BLaER1 treated with 17β-estradiol and CSF1 and Interleukin-3, amounts not matched to agents 10 nM and 100 nM (cell line): ENCODE data around the gene LRRN2.

Source experiments
- H3K27ac ChIP-seq, 11 experiments: shearing (Covaris generic); formaldehyde crosslinking; 2 replicates each; pipeline ENCODE4 v1.8.1; 2022
- H3K27me3 ChIP-seq, 11 experiments: shearing (Covaris generic); formaldehyde crosslinking; 2 replicates each; pipeline ENCODE4 v1.8.1; 2022
- H3K36me3 ChIP-seq, 11 experiments: shearing (Covaris generic); formaldehyde crosslinking; 2 replicates each; pipeline ENCODE4 v1.8.1; 2022
- H3K4me1 ChIP-seq, 10 experiments: shearing (Covaris generic); formaldehyde crosslinking; 2 replicates each; pipeline ENCODE4 v1.8.1; 2022
- H3K4me2 ChIP-seq, 11 experiments: shearing (Covaris generic); formaldehyde crosslinking; 2 replicates each; pipeline ENCODE4 v1.8.1; 2022
- H3K4me3 ChIP-seq, 10 experiments: shearing (Covaris generic); formaldehyde crosslinking; 2 replicates each; pipeline ENCODE4 v1.8.1; 2022
- H3K9ac ChIP-seq, 11 experiments: shearing (Covaris generic); formaldehyde crosslinking; 2 replicates each; pipeline ENCODE4 v1.8.1; 2022
- H3K9me3 ChIP-seq, 11 experiments: shearing (Covaris generic); formaldehyde crosslinking; replicated peaks in 1 of 11; 2 replicates each; pipeline ENCODE4 v1.8.1; 2022
- H4K20me1 ChIP-seq, 11 experiments: shearing (Covaris generic); formaldehyde crosslinking; 2 replicates each; pipeline ENCODE4 v1.8.1; 2022
- Cebpa-rat ChIP-seq, 11 experiments: shearing (Covaris generic); IDR thresholded peaks; 2 replicates each; pipeline ENCODE4 v1.8.1; 2022

Gene LRRN2

GRCh38 chr1:204607910-204608309 lies 77.6 kb downstream of the LRRN2 start:
- Histone ChIP-seq H3K27ac (no peak overlapping the region), H3K4me1 (peaks cover 0 to 9% (median 5%) of the 10 kb centered on the region in 10 experiments; a peak in 13 of 20 replicates), H3K9ac (no peak overlapping the region), H3K36me3 (no peaks in the 10 kb centered on the region), H3K4me3 (no peak overlapping the region), H4K20me1 (peaks cover 0 to 2% (median 0%) of the 10 kb centered on the region in 11 experiments; a peak in 3 of 22 replicates), H3K9me3 (no peaks in the 10 kb centered on the region), H3K4me2 (no peak overlapping the region), H3K27me3 (no peaks in the 10 kb centered on the region)
- TF ChIP-seq Cebpa-rat (IDR thresholded peaks at IDR 0.05), result no peak

- H3K4me1 ChIP-seq, result no peaks in the 10 kb centered on the region
- no peaks in the 10 kb centered on the region for H3K36me3 ChIP-seq
- no peaks in the 10 kb centered on the region for H3K27me3 ChIP-seq
- H3K4me3 ChIP-seq, result no peak overlapping the region
- no peaks in the 10 kb centered on the region for H3K9me3 ChIP-seq
- no peaks in the 10 kb centered on the region for H4K20me1 ChIP-seq
- H3K27ac ChIP-seq, result no peak overlapping the region
- no peak overlapping the region for H3K4me2 ChIP-seq
- TF ChIP-seq Cebpa-rat (IDR thresholded peaks at IDR 0.05), result no peak
- no peak overlapping the region for H3K9ac ChIP-seq
Measured at GRCh38 chr1:204605791-204606190, 79.7 kb downstream of the LRRN2 start.

GRCh38 chr1:204602871-204603542 lies 82.5 kb downstream of the LRRN2 start:
- Histone ChIP-seq H3K27ac (no peak overlapping the region), H3K9me3 (no peaks in the 10 kb centered on the region), H3K9ac (no peak overlapping the region), H3K4me1 (peaks cover 0 to 9% (median 2%) of the 10 kb centered on the region in 10 experiments; a peak in 6 of 20 replicates), H3K4me3 (no peak overlapping the region), H3K4me2 (no peak overlapping the region), H3K36me3 (no peaks in the 10 kb centered on the region), H3K27me3 (no peaks in the 10 kb centered on the region), H4K20me1 (no peaks in the 10 kb centered on the region)
- TF ChIP-seq Cebpa-rat (IDR thresholded peaks at IDR 0.05), result no peak

GRCh38 chr1:204602111-204602579 lies 83.4 kb downstream of the LRRN2 start:
- H4K20me1 ChIP-seq, result no peaks in the 10 kb centered on the region
- no peaks in the 10 kb centered on the region for H3K27me3 ChIP-seq
- H3K4me2 ChIP-seq, result no peak overlapping the region
- no peak overlapping the region for H3K9ac ChIP-seq
- no peak overlapping the region for H3K27ac ChIP-seq
- TF ChIP-seq Cebpa-rat (IDR thresholded peaks at IDR 0.05), result no peak
- H3K36me3 ChIP-seq, result peaks cover 0 to 2% (median 0%) of the 10 kb centered on the region in 11 experiments; a peak in 1 of 22 replicates
- no peak overlapping the region for H3K4me3 ChIP-seq
- no peaks in the 10 kb centered on the region for H3K9me3 ChIP-seq
- H3K4me1 ChIP-seq, result peaks cover 0 to 11% (median 3%) of the 10 kb centered on the region in 10 experiments; a peak in 6 of 20 replicates

- no peaks in the 10 kb centered on the region for H3K27me3 ChIP-seq
- TF ChIP-seq Cebpa-rat (IDR thresholded peaks at IDR 0.05), result no peak
- no peak overlapping the region for H3K27ac ChIP-seq
- peaks cover 0 to 11% (median 3%) of the 10 kb centered on the region in 10 experiments; a peak in 6 of 20 replicates for H3K4me1 ChIP-seq
- no peak overlapping the region for H3K9ac ChIP-seq
- peaks cover 0 to 4% (median 0%) of the 10 kb centered on the region in 11 experiments; a peak in 1 of 22 replicates for H3K36me3 ChIP-seq
- no peak overlapping the region for H3K4me3 ChIP-seq
- no peak overlapping the region for H3K4me2 ChIP-seq
- no peaks in the 10 kb centered on the region for H3K9me3 ChIP-seq
- no peaks in the 10 kb centered on the region for H4K20me1 ChIP-seq
Measured at GRCh38 chr1:204600968-204601367, 84.6 kb downstream of the LRRN2 start.

GRCh38 chr1:204600203-204600602 lies 85.3 kb downstream of the LRRN2 start:
- H3K27ac ChIP-seq, result no peak overlapping the region
- no peak overlapping the region for H3K4me2 ChIP-seq
- no peaks in the 10 kb centered on the region for H3K9me3 ChIP-seq
- TF ChIP-seq Cebpa-rat (IDR thresholded peaks at IDR 0.05), result no peak
- peaks cover 0 to 4% (median 0%) of the 10 kb centered on the region in 11 experiments; a peak in 1 of 22 replicates for H3K36me3 ChIP-seq
- H3K9ac ChIP-seq, result no peak overlapping the region
- peaks cover 0 to 11% (median 3%) of the 10 kb centered on the region in 10 experiments; a peak in 6 of 20 replicates for H3K4me1 ChIP-seq
- no peaks in the 10 kb centered on the region for H3K27me3 ChIP-seq
- H3K4me3 ChIP-seq, result no peak overlapping the region
- H4K20me1 ChIP-seq, result no peaks in the 10 kb centered on the region

- H3K36me3 ChIP-seq, result peaks cover 0 to 4% (median 0%) of the 10 kb centered on the region in 11 experiments; a peak in 1 of 22 replicates
- peaks cover 0 to 11% (median 3%) of the 10 kb centered on the region in 10 experiments; a peak in 6 of 20 replicates for H3K4me1 ChIP-seq
- no peak for TF ChIP-seq Cebpa-rat (IDR thresholded peaks at IDR 0.05)
- no peak overlapping the region for H3K27ac ChIP-seq
- H3K4me2 ChIP-seq, result no peak overlapping the region
- no peaks in the 10 kb centered on the region for H3K27me3 ChIP-seq
- H3K9me3 ChIP-seq, result no peaks in the 10 kb centered on the region
- H4K20me1 ChIP-seq, result no peaks in the 10 kb centered on the region
- no peak overlapping the region for H3K4me3 ChIP-seq
- no peak overlapping the region for H3K9ac ChIP-seq
Measured at GRCh38 chr1:204599596-204599995, 85.9 kb downstream of the LRRN2 start.

GRCh38 chr1:204599098-204599497 lies 86.4 kb downstream of the LRRN2 start:
- TF ChIP-seq Cebpa-rat (IDR thresholded peaks at IDR 0.05), result no peak

GRCh38 chr1:204598319-204598969 lies 87.1 kb downstream of the LRRN2 start:
- no peaks in the 10 kb centered on the region for H4K20me1 ChIP-seq
- H3K27me3 ChIP-seq, result no peaks in the 10 kb centered on the region
- H3K9ac ChIP-seq, result no peak overlapping the region; a peak in 1 of 22 replicates
- H3K4me3 ChIP-seq, result no peak overlapping the region
- peaks cover 0 to 11% (median 3%) of the 10 kb centered on the region in 10 experiments; a peak in 6 of 20 replicates for H3K4me1 ChIP-seq
- H3K36me3 ChIP-seq, result peaks cover 0 to 4% (median 0%) of the 10 kb centered on the region in 11 experiments; a peak in 1 of 22 replicates
- H3K4me2 ChIP-seq, result peak overlapping the region in 3 of 11 experiments; percentile 28 to 46 (median 37); a peak in 2 of 22 replicates
- H3K9me3 ChIP-seq, result no peaks in the 10 kb centered on the region
- H3K27ac ChIP-seq, result no peak overlapping the region
- no peak for TF ChIP-seq Cebpa-rat (IDR thresholded peaks at IDR 0.05)

More at GRCh38 chr1:204599098-204599497, 86.4 kb downstream of the LRRN2 start:
- H3K27me3 ChIP-seq, result no peaks in the 10 kb centered on the region
- no peak overlapping the region for H3K4me2 ChIP-seq
- H3K9me3 ChIP-seq, result no peaks in the 10 kb centered on the region
- no peak overlapping the region for H3K27ac ChIP-seq
- H4K20me1 ChIP-seq, result no peaks in the 10 kb centered on the region
- H3K4me1 ChIP-seq, result peaks cover 0 to 11% (median 3%) of the 10 kb centered on the region in 10 experiments; a peak in 6 of 20 replicates
- H3K9ac ChIP-seq, result no peak overlapping the region; a peak in 1 of 22 replicates
- H3K36me3 ChIP-seq, result peaks cover 0 to 4% (median 0%) of the 10 kb centered on the region in 11 experiments; a peak in 1 of 22 replicates
- no peak overlapping the region for H3K4me3 ChIP-seq
